A549 (cell line): Measurements from ENCODE around the gene TRO. TPM values are rescaled to one million over a fixed set of nuclear protein-coding genes. Genes with fewer than 3 reads are reported as not detected.

Experiments used
- ATAC-seq, 2 experiments: fragments of 200-7000 bp in 1 of 2; fragments of >200 bp in 1 of 2; cut with Nextera tagmentation in 1 of 2; cut with Tn5 transposase in 1 of 2; 3 replicates each; pipeline versions ENCODE4 v1.8.0 to v1.9.1; 2018 to 2020; ENCODE audit warnings: mild to moderate bottlenecking in 1 of 2, moderate library complexity in 1 of 2
- CTCF ChIA-PET: fragments of 300-600 bp; sonication (Branson Sonifier 250); formaldehyde crosslinking; extraction: SDS; loops from one replicate; lab custom pipeline; 2021; ENCODE audit warnings: antibody characterized with exemption, inconsistent platforms; lab: Yijun Ruan, JAX
- POLR2A ChIA-PET: fragments of 350-600 bp; formaldehyde crosslinking; extraction: SDS; loops from one replicate; lab custom pipeline; 2021; ENCODE audit warnings: antibody characterized with exemption, inconsistent platforms; lab: Yijun Ruan, JAX
- DNase-seq, 2 experiments: peaks; one replicate each; pipeline versions ENCODE4 v3.0.0 to v3.0.0-alpha.2; 2011 to 2016; ENCODE audit warnings: low read depth in 1 of 2, low spot score in 1 of 2
- FAIRE-seq: peaks from 2 replicates; lab custom pipeline; 2011; peaks lifted over from hg19 to GRCh38; lab: Jason Lieb, UNC
- H3K27ac ChIP-seq, 2 experiments: fragments of >200 bp; sonication (Bioruptor Twin); formaldehyde crosslinking; 3 replicates each; pipeline ENCODE4 v1.5.1; 2016 to 2017
- H3K4me1 ChIP-seq: fragments of >200 bp; sonication (Bioruptor Twin); formaldehyde crosslinking; 3 replicates; pipeline ENCODE4 v1.6.1; 2016
- H3K4me2 ChIP-seq: fragments of >200 bp; sonication (Bioruptor Twin); formaldehyde crosslinking; 3 replicates; pipeline ENCODE4 v1.6.1; 2016
- H3K4me3 ChIP-seq: fragments of >200 bp; sonication (Bioruptor Twin); formaldehyde crosslinking; 3 replicates; pipeline ENCODE4 v1.5.1; 2016
- H3K9me3 ChIP-seq: fragments of >200 bp; sonication (Bioruptor Twin); formaldehyde crosslinking; 3 replicates; pipeline ENCODE4 v1.6.1; 2016
- BHLHE40 ChIP-seq: IDR thresholded peaks from 2 replicates; pipeline ENCODE4 v1.6.1; 2012; ENCODE audit warnings: low read depth, low read length, inconsistent platforms
- CBX8 ChIP-seq: fragments of 200-600 bp; sonication (generic); IDR thresholded peaks from 2 replicates; pipeline ENCODE4 v1.6.1; 2016
- CHD2 ChIP-seq: fragments of 150-350 bp; IDR thresholded peaks from 2 replicates; pipeline ENCODE4 v1.6.1; 2014; ENCODE audit warnings: low read length; ENCODE audit not compliant: partially characterized antibody
- EHF ChIP-seq: fragments of 250-450 bp; sonication (Bioruptor Pico); IDR thresholded peaks from 2 replicates; pipeline ENCODE4 v1.5.0; 2020; ENCODE audit warnings: mild to moderate bottlenecking
- EP300 ChIP-seq, 2 experiments: fragments of >200 bp; sonication (Bioruptor Twin); formaldehyde crosslinking; IDR thresholded peaks; 2 replicates in 1 of 2; 3 replicates in 1 of 2; pipeline ENCODE4 v1.6.1; 2016 to 2017
- FOSL2 ChIP-seq, 2 experiments: fragments of 450-650 bp in 1 of 2; fragments of >200 bp in 1 of 2; sonication (Bioruptor Twin) in 1 of 2; formaldehyde crosslinking; IDR thresholded peaks; 2 replicates each; pipeline versions ENCODE4 v1.5.0 to v1.6.1; 2016 to 2020; ENCODE audit warnings: mild to moderate bottlenecking in 1 of 2, moderate library complexity in 1 of 2
- FOXS1 ChIP-seq: fragments of 250-450 bp; sonication (Bioruptor Pico); IDR thresholded peaks from 2 replicates; pipeline ENCODE4 v1.5.0; 2020; ENCODE audit warnings: mild to moderate bottlenecking, moderate library complexity
- HDAC2 ChIP-seq: fragments of 200-600 bp; sonication (generic); IDR thresholded peaks from 2 replicates; pipeline ENCODE4 v1.6.1; 2016
- HES2 ChIP-seq: fragments of >200 bp; sonication (Bioruptor Twin); formaldehyde crosslinking; IDR thresholded peaks from 2 replicates; pipeline ENCODE4 v1.6.1; 2016
- HOXB13 ChIP-seq: fragments of 250-450 bp; sonication (Bioruptor Pico); IDR thresholded peaks from 2 replicates; pipeline ENCODE4 v1.5.0; 2020; ENCODE audit warnings: low read depth, mild to moderate bottlenecking, moderate library complexity
- JUN ChIP-seq, 2 experiments: fragments of >200 bp; sonication (Bioruptor Twin); formaldehyde crosslinking; IDR thresholded peaks; 2 replicates in 1 of 2; 3 replicates in 1 of 2; pipeline ENCODE4 v1.6.1; 2016 to 2017
- MAZ ChIP-seq: fragments of 150-350 bp; IDR thresholded peaks from 2 replicates; pipeline ENCODE4 v1.6.1; 2014; ENCODE audit warnings: antibody characterized with exemption, low read depth, low read length, borderline replicate concordance
- NFE2L2 ChIP-seq: fragments of 150-350 bp; conservative IDR thresholded peaks from 2 replicates; pipeline ENCODE4 v1.6.1; 2014; ENCODE audit warnings: low read length
- NR3C1 ChIP-seq: fragments of >200 bp; sonication (Bioruptor Twin); formaldehyde crosslinking; IDR thresholded peaks from 3 replicates; pipeline ENCODE4 v1.6.1; 2017
- PBX3 ChIP-seq: IDR thresholded peaks from 2 replicates; pipeline ENCODE4 v1.6.1; 2012
- POLR2AphosphoS2 ChIP-seq: conservative IDR thresholded peaks from 2 replicates; pipeline ENCODE4 v1.6.1; 2012; ENCODE audit warnings: low read length, improper control_type of control experiment, inconsistent platforms
- RARB ChIP-seq: fragments of 250-450 bp; sonication (Bioruptor Pico); IDR thresholded peaks from 2 replicates; pipeline ENCODE4 v1.8.0; 2021; ENCODE audit warnings: mild to moderate bottlenecking, moderate library complexity
- REST ChIP-seq: fragments of 200-600 bp; sonication (generic); IDR thresholded peaks from 2 replicates; pipeline ENCODE4 v1.6.1; 2016; ENCODE audit warnings: antibody characterized with exemption, mild to moderate bottlenecking, moderate library complexity
- RFX5 ChIP-seq: fragments of 450-650 bp; IDR thresholded peaks from 2 replicates; pipeline ENCODE4 v1.7.1; 2014; ENCODE audit warnings: antibody characterized with exemption, mild to moderate bottlenecking, moderate library complexity
- TFCP2L1 ChIP-seq: fragments of 250-450 bp; sonication (Bioruptor Pico); IDR thresholded peaks from 2 replicates; pipeline ENCODE4 v1.5.0; 2021; ENCODE audit warnings: mild to moderate bottlenecking
- USF2 ChIP-seq: fragments of 450-650 bp; IDR thresholded peaks from 2 replicates; pipeline ENCODE4 v1.6.1; 2014; ENCODE audit warnings: antibody characterized with exemption
- ZFP36 ChIP-seq: fragments of 450-650 bp; IDR thresholded peaks from 2 replicates; pipeline ENCODE4 v1.6.1; 2014; ENCODE audit warnings: borderline replicate concordance; ENCODE audit not compliant: partially characterized antibody
- ZSCAN20 ChIP-seq: fragments of 250-450 bp; sonication (Bioruptor Pico); IDR thresholded peaks from 2 replicates; pipeline ENCODE4 v1.8.0; 2022; ENCODE audit warnings: mild to moderate bottlenecking, moderate library complexity
- WGBS: methylation state at CpG from one replicate; pipeline ENCODE4 v1.1.6; 2017; ENCODE audit errors: missing lambda C conversion rate; 5-methylcytosine and 5-hydroxymethylcytosine counted together
- polyA plus RNA-seq, 4 experiments: library from polyadenylated mRNA; depleted of rRNA in 3 of 4; stranded (reverse); fragments of >200 nt; fragmentation: RNase III in 1 of 4; extraction: RNeasy Plus Mini Kit Qiagen cat#74134 plus additional on column Dnase treatment in 1 of 4; gene quantifications; 2 replicates in 3 of 4; 3 replicates in 1 of 4; pipeline ENCODE4 v1.2.3, GENCODE V29; 2011 to 2017

Gene TRO
- polyA plus RNA-seq, 2 of the 4 experiments (the other 2 are of a cell fraction) = 1.4 TPM

- Histone ChIP-seq H3K27ac (no peak overlapping the region), H3K9me3 (no peaks in the 10 kb centered on the region), H3K4me1 (no peaks in the 10 kb centered on the region), H3K4me2 (no peak overlapping the region), H3K4me3 (no peak overlapping the region)
- no peak for ATAC-seq
- DNase-seq = no peak
- 32% methylated on average over 4 of the region's 4 CpGs for WGBS
- TF ChIP-seq BHLHE40 = no peak
- no peak for TF ChIP-seq NFE2L2
- TF ChIP-seq NR3C1 = no peak
- TF ChIP-seq HOXB13 (CRISPR knock-in tag) = no peak
- TF ChIP-seq EP300 (IDR thresholded peaks at IDR 0.05) = no peak
- no peak for TF ChIP-seq TFCP2L1 (CRISPR knock-in tag)
- TF ChIP-seq CBX8 = no peak
- no peak for TF ChIP-seq CHD2
- TF ChIP-seq RARB (CRISPR knock-in tag) = no peak
- ChIA-PET POLR2A (no interaction called here), CTCF (no interaction called here)
- no peak for FAIRE-seq
Measured at GRCh38 chrX:54937416-54937815, 16.8 kb downstream of the TRO start.

- CTCF ChIA-PET = no interaction called here
- ATAC-seq = no peak
Measured at GRCh38 chrX:54944816-54945215, 24.2 kb downstream of the TRO start.

More at GRCh38 chrX:54944816-54945215, 24.2 kb downstream of the TRO start:
- TF ChIP-seq EHF = no peak
- TF ChIP-seq FOXS1 = no peak
- no peak for TF ChIP-seq ZFP36
- TF ChIP-seq MAZ = no peak
- no peak for TF ChIP-seq REST
- no peak for TF ChIP-seq POLR2AphosphoS2
- TF ChIP-seq FOSL2 (IDR thresholded peaks at IDR 0.05) = no peak
- no peak for TF ChIP-seq FOSL2 (CRISPR knock-in tag; IDR thresholded peaks at IDR 0.05)
- no peak for TF ChIP-seq USF2
- no peak for TF ChIP-seq JUN (IDR thresholded peaks at IDR 0.05)
- no peak for TF ChIP-seq HDAC2
- TF ChIP-seq HES2 = no peak
- TF ChIP-seq CHD2 = no peak
- no peak for TF ChIP-seq RFX5
- TF ChIP-seq ZSCAN20 (CRISPR knock-in tag) = no peak
- TF ChIP-seq EP300 (IDR thresholded peaks at IDR 0.05) = no peak
- no peak for TF ChIP-seq PBX3
- TF ChIP-seq, all 56 proteins: peak for 0
- no peaks in the 10 kb centered on the region for H3K4me1 ChIP-seq
- POLR2A ChIA-PET = no interaction called here
- H3K4me3 ChIP-seq = no peak overlapping the region
- no peaks in the 10 kb centered on the region for H3K9me3 ChIP-seq
- no peak for DNase-seq
- H3K27ac ChIP-seq = no peak overlapping the region
- H3K4me2 ChIP-seq = no peak overlapping the region
- FAIRE-seq = no peak
